Epithelial cell of proximal tubule (primary cell): ENCODE results near the gene MMP21. TPM values are rescaled to one million over a fixed set of nuclear protein-coding genes. Genes with fewer than 3 reads are reported as not detected.

Experiments
- DNase-seq: peaks from one replicate; pipeline ENCODE4 v3.0.0-alpha.2; 2011; ENCODE audit warnings: low read depth
- H3K4me3 ChIP-seq: 2 replicates; pipeline ENCODE4 v1.5.1; 2011; ENCODE audit warnings: low read depth, mild to moderate bottlenecking, low read length
- CTCF ChIP-seq: conservative IDR thresholded peaks from 2 replicates; pipeline ENCODE4 v1.5.1; 2012; ENCODE audit warnings: low read depth, mild to moderate bottlenecking, low read length
- total RNA-seq: library from RNA; depleted of rRNA; stranded (reverse); fragments of >200 nt; gene quantifications from 2 replicates; pipeline ENCODE4 v1.2.3, GENCODE V29; 2015

Gene MMP21
- 0.06 TPM in 1 of 2 replicates, not detected in the other for total RNA-seq

- no peak for TF ChIP-seq CTCF
- no peak within 1 kb of the TSS for H3K4me3 ChIP-seq
- DNase-seq, result no peak
Measured at GRCh38 chr10:125775491-125776106, at the start of gene MMP21. Gene MMP21, minus strand, starts transcription at chr10:125775821. Its CDS starts 0 bp downstream, at chr10:125775821.

- H3K4me3 ChIP-seq, result peak overlapping the region; percentile 98
Measured at GRCh38 chr10:125824736-125825135, 49.1 kb upstream of the MMP21 start.

GRCh38 chr10:125823663-125824251, 48.1 kb upstream of the MMP21 start:
- peak overlapping the region; percentile 98 for H3K4me3 ChIP-seq
- no peak for TF ChIP-seq CTCF
- DNase-seq, result no peak

More at GRCh38 chr10:125824736-125825135, 49.1 kb upstream of the MMP21 start:
- no peak for TF ChIP-seq CTCF
- DNase-seq, result no peak

- peak; percentile 55 for DNase-seq
- no peak for TF ChIP-seq CTCF
- peak within 1 kb of the TSS; percentile 98 for H3K4me3 ChIP-seq
Measured at GRCh38 chr10:125822878-125823662, 47.4 kb upstream of the MMP21 start, which contains the start of the genes BCCIP and UROS. Gene BCCIP, plus strand, starts transcription at chr10:125823546. Its CDS starts 12 bp downstream, at chr10:125823558. Gene UROS, minus strand, starts transcription at chr10:125823258. Its CDS starts 6,759 bp downstream, at chr10:125816499.

GRCh38 chr10:125820701-125821100, 45.1 kb upstream of the MMP21 start:
- no peak for TF ChIP-seq CTCF
- DNase-seq, result no peak

GRCh38 chr10:125817337-125817946, 41.8 kb upstream of the MMP21 start:
- DNase-seq, result no peak
- H3K4me3 ChIP-seq, result no peak overlapping the region
- no peak for TF ChIP-seq CTCF

More at GRCh38 chr10:125820701-125821100, 45.1 kb upstream of the MMP21 start:
- no peak overlapping the region for H3K4me3 ChIP-seq
